KBM-7 (cell line): Measurements from ENCODE around the gene SMIM33.
A peak's percentile ranks its signal among the peaks of the same experiment; 100 is the strongest.

Source experiments
- DNase-seq: peaks from one replicate; pipeline ENCODE4 v3.0.0-alpha.2; 2015
- in situ Hi-C: fragments of 300-500 bp; cut with MboI; formaldehyde crosslinking; loops from 2 replicates; pipeline ENCODE4 v1.14.3; 2020; ENCODE audit warnings: low sequenced_read_pairs, low pct_unique_long_range_greater_than_20kb, mixed read lengths

Gene SMIM33

GRCh38 chr5:139453683-139454567 is 16.9 kb upstream of the SMIM33 start:
- no peak for DNase-seq
- in situ Hi-C loops, result no loop called here

- in situ Hi-C loops, result no loop called here
- no peak for DNase-seq
Measured at GRCh38 chr5:139454568-139455290, 16.1 kb upstream of the SMIM33 start.

DNA sequence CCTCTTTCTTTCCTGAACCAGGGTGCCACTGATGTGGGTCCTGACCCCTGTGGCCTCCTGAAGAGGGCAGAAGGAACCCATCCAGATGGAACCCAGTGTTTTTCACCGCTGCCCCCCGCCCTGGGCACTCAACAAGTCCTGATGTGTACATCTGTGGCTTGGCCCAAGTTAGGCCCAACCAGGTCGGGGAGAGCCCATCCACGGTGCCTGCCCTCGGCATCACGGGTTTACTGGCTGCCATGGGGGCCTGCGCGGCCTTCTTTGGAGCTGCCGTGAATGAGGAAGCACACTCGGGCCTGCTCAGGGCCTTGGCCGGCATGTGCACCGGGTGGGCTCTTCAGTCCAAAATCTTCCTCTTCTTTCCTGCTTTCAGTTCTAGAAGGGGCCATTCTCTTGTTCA is 14.0 kb upstream of the SMIM33 start:
- in situ Hi-C loops, result no loop called here
- DNase-seq, result no peak

DNA sequence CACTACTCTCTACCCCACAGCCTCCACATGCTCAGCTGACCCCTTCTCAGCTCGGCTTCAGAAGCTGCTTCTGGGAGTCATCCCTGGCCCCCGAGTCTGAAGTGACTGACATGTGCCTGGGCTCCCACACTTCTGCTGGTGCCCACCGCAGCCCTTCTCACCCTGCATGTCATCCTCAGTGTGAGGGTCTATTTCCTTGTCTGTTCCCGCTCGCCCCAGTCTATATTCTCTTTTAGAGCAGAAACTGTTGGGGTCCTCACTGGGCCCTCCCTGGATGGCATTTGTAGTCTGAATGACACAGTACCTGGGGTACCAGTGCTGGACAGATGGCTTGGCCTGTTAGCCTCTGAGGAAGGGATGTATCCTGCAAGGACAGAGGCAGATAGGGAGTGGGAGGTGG is 13.6 kb upstream of the SMIM33 start:
- DNase-seq, result no peak
- in situ Hi-C loops, result no loop called here

- no peak for DNase-seq
- in situ Hi-C loops, result no loop called here
Measured at GRCh38 chr5:139457653-139458306, 13.0 kb upstream of the SMIM33 start.

DNA sequence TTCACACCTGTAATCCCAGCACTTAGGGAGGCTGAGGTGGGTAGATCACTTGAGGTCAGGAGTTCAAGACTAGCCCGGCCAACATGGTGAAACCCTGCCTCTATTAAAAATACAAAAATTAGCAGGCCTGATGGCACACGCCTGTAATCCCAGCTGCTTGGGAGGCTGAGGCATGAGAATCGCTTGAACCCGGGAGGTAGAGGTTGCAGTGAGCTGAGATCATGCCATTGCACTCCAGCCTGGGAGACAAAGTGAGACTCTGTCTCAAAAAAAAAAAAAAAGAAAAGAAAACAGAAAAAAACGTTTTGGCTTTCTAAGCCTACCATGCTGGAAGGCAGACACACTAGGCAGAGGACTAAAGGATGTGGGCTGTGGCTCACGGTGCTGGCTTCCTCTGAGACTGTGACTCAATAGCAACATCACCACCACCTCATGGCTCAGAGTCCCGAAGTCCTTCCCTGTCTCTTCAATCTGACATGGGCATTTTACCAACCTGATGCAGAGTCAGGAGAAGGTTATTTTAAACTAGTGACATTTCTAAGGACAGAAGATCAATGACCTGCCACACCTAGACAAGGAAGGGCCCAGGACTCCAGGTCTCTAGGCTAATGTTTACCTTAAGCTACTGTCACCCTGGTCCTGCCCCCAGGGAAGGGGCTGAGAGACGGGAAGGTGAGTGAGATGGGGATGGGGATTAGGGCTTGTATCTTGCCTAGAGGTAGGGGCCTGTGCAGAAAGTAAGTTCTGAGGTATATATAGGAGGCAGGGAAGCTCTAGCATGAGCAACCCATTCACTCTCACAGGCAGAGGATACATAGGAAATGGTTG is 12.0 kb upstream of the SMIM33 start:
- no peak for DNase-seq
- in situ Hi-C loops, result no loop called here

DNA sequence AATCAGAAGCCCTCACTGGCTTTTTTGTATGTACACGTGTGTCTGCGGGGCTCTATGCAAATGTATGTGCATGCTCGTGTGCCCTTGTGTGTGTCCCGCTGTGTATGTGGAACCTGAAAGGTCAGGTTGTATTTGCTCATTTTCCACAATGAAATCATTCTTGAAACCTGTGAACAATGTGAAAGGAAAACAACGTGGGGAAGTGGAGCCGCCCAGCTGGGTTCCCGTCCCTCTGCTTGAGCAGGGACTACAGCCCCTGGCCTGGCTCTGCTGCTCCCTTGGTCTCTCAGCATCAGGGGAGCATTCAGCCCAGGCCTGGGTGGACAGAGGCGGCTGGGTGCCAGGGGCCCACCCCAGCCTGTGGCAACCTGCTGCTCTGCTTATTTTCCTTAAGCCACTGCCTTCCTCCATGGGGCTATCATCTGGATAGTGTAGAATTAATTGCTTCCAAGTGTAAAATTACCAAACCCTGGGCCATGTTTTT is 11.3 kb upstream of the SMIM33 start:
- in situ Hi-C loops, result no loop called here
- DNase-seq, result no peak

GRCh38 chr5:139460455-139460854 is 10.3 kb upstream of the SMIM33 start:
- in situ Hi-C loops, result no loop called here
- DNase-seq, result no peak

- in situ Hi-C loops, result no loop called here
- no peak for DNase-seq
Measured at GRCh38 chr5:139461176-139461575, 9.6 kb upstream of the SMIM33 start.

GRCh38 chr5:139461698-139462097 is 9.1 kb upstream of the SMIM33 start:
- in situ Hi-C loops, result no loop called here
- DNase-seq, result no peak

- in situ Hi-C loops, result no loop called here
- no peak for DNase-seq
Measured at GRCh38 chr5:139462586-139463276, 8.1 kb upstream of the SMIM33 start, which contains the start of gene ECSCR. ECSCR (minus strand) TSS chr5:139462743; CDS start chr5:139462670, 73 bp downstream.

- in situ Hi-C loops, result no loop called here
- DNase-seq, result peak; percentile 46
Measured at GRCh38 chr5:139468421-139468931, 2.3 kb upstream of the SMIM33 start.

- in situ Hi-C loops, result loop anchor here (10.0 kb wide), 1 partner anchor 48 kb away; no protein-coding TSS in a partner anchor
- no peak for DNase-seq
Measured at GRCh38 chr5:139472386-139473030, 1.7 kb downstream of the SMIM33 start.

GRCh38 chr5:139473105-139473504 is 2.3 kb downstream of the SMIM33 start:
- DNase-seq, result no peak
- in situ Hi-C loops, result loop anchor here (10.0 kb wide), 1 partner anchor 48 kb away; no protein-coding TSS in a partner anchor

- in situ Hi-C loops, result loop anchor here (10.0 kb wide), 1 partner anchor 49 kb away; no protein-coding TSS in a partner anchor
- no peak for DNase-seq
Measured at GRCh38 chr5:139473565-139473964, 2.8 kb downstream of the SMIM33 start.

DNA sequence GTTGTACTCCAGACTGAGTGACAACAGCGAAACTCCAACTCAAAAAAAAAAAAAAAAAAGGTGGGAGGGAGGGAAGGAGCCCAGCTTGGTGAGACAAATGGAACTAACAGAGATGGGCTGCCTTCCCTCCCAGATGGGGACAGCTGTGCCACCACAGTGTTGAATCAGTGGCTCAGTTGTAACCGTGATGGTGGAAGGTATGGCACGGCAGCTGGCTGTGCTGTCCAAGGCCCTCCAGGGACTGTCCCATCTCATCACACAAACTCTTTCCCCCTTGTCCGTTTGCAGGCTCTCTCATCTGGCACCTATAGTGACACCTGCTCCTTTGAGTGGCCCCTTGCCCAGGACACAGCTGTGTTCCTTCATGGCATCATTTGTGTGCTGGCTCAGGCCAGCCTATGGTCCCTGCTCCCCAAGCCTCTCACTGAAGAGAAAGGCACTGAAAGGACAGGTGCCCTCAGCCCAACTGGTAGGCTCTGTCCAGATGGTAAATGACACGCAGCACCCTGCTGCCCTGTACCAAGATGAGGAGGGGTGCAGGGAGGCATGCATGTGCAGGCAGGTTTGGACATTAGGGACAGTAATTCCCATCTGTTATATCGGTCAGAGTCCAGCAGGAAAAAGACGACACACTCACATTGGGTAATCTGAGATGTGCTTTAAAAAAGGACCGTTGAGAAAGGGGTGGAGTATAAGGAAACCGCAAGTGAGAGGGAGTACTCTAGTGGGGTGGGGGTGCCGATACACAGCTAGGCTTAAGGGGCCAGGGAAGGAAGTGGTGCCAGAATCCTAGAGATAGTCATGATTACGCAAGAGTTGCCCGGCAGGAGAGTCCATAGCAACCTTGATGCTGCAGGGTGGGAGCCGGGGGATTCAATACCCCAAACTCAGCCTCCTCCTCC is 4.3 kb downstream of the SMIM33 start:
- in situ Hi-C loops, result loop anchor here (10.0 kb wide), 1 partner anchor 50 kb away; no protein-coding TSS in a partner anchor
- DNase-seq, result peak; percentile 97
